OCI-LY7 (cell line): ENCODE measurements around the gene CCDC169. TPM values are rescaled to one million over a fixed set of nuclear protein-coding genes. Genes with fewer than 3 reads are reported as not detected.
"Not testable (repeated sequence)": the region's sequence is repeated elsewhere in the genome, so short reads cannot be mapped to it uniquely, and the experiment has no call there.

Experiments
- BruUV-seq: library from RNA; stranded (reverse); fragments of 400-500 nt; replicated peaks from 2 replicates; lab custom pipeline; 2021; lab: Mats Ljungman, UMichigan
- CTCF ChIA-PET: fragments of 300-600 bp; sonication (Branson Sonifier 250); formaldehyde crosslinking; loops from one replicate; lab custom pipeline; 2022; ENCODE audit warnings: antibody characterized with exemption; ENCODE audit not compliant: unreplicated experiment; lab: Charles Lee
- POLR2A ChIA-PET: fragments of 300-600 bp; sonication (Branson Sonifier 250); formaldehyde crosslinking; loops from one replicate; lab custom pipeline; 2022; ENCODE audit warnings: antibody characterized with exemption; lab: Charles Lee
- DNase-seq: peaks from one replicate; pipeline ENCODE4 v3.0.0-alpha.2; 2015; ENCODE audit warnings: low spot score
- H2AFZ ChIP-seq: fragments of 200-600 bp; sonication (generic), shearing (Covaris generic); 2 replicates; pipeline ENCODE4 v1.6.1; 2014; ENCODE audit warnings: mild to moderate bottlenecking, antibody characterized with exemption, low read length, moderate library complexity
- H3K27ac ChIP-seq: fragments of 200-600 bp; sonication (generic); 2 replicates; pipeline ENCODE4 v1.5.1; 2014; ENCODE audit warnings: mixed run types, low read depth, mild to moderate bottlenecking, moderate library complexity, low read length, inconsistent platforms; ENCODE audit not compliant: poor library complexity, severe bottlenecking
- H3K36me3 ChIP-seq: fragments of 200-600 bp; sonication (generic); 2 replicates; pipeline ENCODE4 v1.6.1; 2014; ENCODE audit warnings: mild to moderate bottlenecking, antibody characterized with exemption, low read length, moderate library complexity, mixed read lengths; ENCODE audit not compliant: insufficient read depth
- H3K4me1 ChIP-seq: fragments of 200-600 bp; sonication (generic); 2 replicates; pipeline ENCODE4 v1.5.1; 2014; ENCODE audit warnings: mild to moderate bottlenecking, low read length; ENCODE audit not compliant: insufficient read depth, poor library complexity, severe bottlenecking
- H3K4me2 ChIP-seq: fragments of 200-600 bp; sonication (generic); 2 replicates; pipeline ENCODE4 v1.6.1; 2014; ENCODE audit warnings: mild to moderate bottlenecking, low read length
- H3K4me3 ChIP-seq: fragments of 200-600 bp; sonication (generic); 2 replicates; pipeline ENCODE4 v1.5.1; 2014; ENCODE audit warnings: mild to moderate bottlenecking, low read depth, low read length; ENCODE audit not compliant: poor library complexity, severe bottlenecking
- H3K79me2 ChIP-seq: fragments of 200-600 bp; sonication (generic); 2 replicates; pipeline ENCODE4 v1.6.1; 2016; ENCODE audit warnings: low read depth, mild to moderate bottlenecking, low read length, moderate library complexity, mixed read lengths; ENCODE audit not compliant: insufficient read depth
- H3K9me2 ChIP-seq: fragments of 200-600 bp; sonication (generic); 2 replicates; pipeline ENCODE4 v1.6.1; 2016; ENCODE audit warnings: mild to moderate bottlenecking, low read length, mixed read lengths; ENCODE audit not compliant: insufficient read depth
- H3K9me3 ChIP-seq: fragments of 200-600 bp; sonication (generic); 2 replicates; pipeline ENCODE4 v1.6.1; 2014; ENCODE audit warnings: mild to moderate bottlenecking, mixed run types, low read length, mixed read lengths
- H4K20me1 ChIP-seq: fragments of 200-600 bp; sonication (generic); 2 replicates; pipeline ENCODE4 v1.6.1; 2014; ENCODE audit warnings: mild to moderate bottlenecking, antibody characterized with exemption, low read length, moderate library complexity, mixed read lengths; ENCODE audit not compliant: insufficient read depth
- EZH2phosphoT487 ChIP-seq: fragments of 200-600 bp; sonication (generic); IDR thresholded peaks from 2 replicates; pipeline ENCODE4 v1.6.1; 2018; ENCODE audit warnings: low read depth, borderline replicate concordance, mild to moderate bottlenecking, mixed run types, antibody characterized with exemption, low read length, moderate library complexity, mixed read lengths
- intact Hi-C: fragments of 100-400 bp; cut with micrococcal nuclease; formaldehyde crosslinking; loops from one replicate; pipeline ENCODE4 v1.10.0; 2022; ENCODE audit not compliant: unreplicated experiment
- total RNA-seq, 2 experiments: library from RNA; depleted of rRNA in 1 of 2; stranded (reverse); fragments of >200 nt in 1 of 2; shearing (Covaris generic) in 1 of 2; gene quantifications; 2 replicates each; pipeline ENCODE4 v1.2.3, GENCODE V29; 2014 to 2022
- TF ChIP-seq, protein P1 (sequence below): fragments of 200-600 bp; sonication (generic); conservative IDR thresholded peaks from 2 replicates; pipeline ENCODE4 v1.5.1; 2014; ENCODE audit warnings: mild to moderate bottlenecking, antibody characterized with exemption, low read length, moderate library complexity, mixed read lengths

The CCDC169 gene
- total RNA-seq, 2 experiments from 2014 or later: not detected

GRCh38 chr13:36339600-36340155 is 42.1 kb upstream of the CCDC169 start:
- H3K4me3 ChIP-seq: no peak overlapping the region
- BruUV-seq: no TSS peak
- ChIA-PET CTCF (no interaction called here), POLR2A (no interaction called here)
- intact Hi-C loops: no loop called here
- TF ChIP-seq EZH2phosphoT487: no peak
- TF ChIP-seq, protein P1, sequence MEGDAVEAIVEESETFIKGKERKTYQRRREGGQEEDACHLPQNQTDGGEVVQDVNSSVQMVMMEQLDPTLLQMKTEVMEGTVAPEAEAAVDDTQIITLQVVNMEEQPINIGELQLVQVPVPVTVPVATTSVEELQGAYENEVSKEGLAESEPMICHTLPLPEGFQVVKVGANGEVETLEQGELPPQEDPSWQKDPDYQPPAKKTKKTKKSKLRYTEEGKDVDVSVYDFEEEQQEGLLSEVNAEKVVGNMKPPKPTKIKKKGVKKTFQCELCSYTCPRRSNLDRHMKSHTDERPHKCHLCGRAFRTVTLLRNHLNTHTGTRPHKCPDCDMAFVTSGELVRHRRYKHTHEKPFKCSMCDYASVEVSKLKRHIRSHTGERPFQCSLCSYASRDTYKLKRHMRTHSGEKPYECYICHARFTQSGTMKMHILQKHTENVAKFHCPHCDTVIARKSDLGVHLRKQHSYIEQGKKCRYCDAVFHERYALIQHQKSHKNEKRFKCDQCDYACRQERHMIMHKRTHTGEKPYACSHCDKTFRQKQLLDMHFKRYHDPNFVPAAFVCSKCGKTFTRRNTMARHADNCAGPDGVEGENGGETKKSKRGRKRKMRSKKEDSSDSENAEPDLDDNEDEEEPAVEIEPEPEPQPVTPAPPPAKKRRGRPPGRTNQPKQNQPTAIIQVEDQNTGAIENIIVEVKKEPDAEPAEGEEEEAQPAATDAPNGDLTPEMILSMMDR: no peak
- no peaks in the 10 kb centered on the region for H4K20me1 ChIP-seq
- no peak overlapping the region for H2AFZ ChIP-seq
- H3K4me1 ChIP-seq: no peaks in the 10 kb centered on the region
- H3K9me3 ChIP-seq: no peaks in the 10 kb centered on the region
- no peak overlapping the region for H3K4me2 ChIP-seq
- H3K79me2 ChIP-seq: no peaks in the 10 kb centered on the region
- H3K9me2 ChIP-seq: no peaks in the 10 kb centered on the region
- H3K36me3 ChIP-seq: no peaks in the 10 kb centered on the region
- H3K27ac ChIP-seq: no peak overlapping the region
- DNase-seq: no peak

DNA sequence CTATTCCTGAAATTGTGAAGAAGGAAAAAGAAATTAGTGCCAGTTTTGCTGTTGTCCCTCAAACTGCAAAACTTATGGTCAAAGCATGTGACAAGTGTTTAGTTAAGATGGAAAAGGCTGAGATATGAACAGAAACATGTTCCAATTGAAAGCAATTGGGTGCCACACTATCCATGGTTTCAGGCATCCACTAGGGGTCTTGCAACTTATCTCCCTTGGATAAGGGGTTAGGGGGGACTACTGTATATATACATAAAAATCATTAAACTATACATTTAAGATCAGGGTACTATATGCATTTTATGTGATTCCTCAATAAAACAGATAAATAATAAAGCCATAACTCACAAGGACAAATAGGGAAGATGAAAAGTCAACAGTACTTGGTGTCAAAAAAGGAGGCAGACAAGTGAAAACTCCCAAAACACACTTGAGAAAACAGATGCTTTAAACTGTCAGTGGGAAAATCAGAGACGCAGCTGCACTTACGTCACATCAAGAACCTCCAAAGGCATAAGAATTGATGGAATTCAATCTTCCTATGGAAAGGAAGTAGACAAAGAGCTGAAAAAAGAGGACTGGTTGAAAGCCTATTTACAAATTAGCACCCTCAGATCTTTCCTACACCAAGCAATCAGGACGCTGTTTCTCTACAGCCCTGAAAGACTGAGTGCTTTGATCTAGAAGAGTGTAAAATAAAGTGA is 40.5 kb upstream of the CCDC169 start:
- Histone ChIP-seq H3K9me3 (no peaks in the 10 kb centered on the region), H3K4me3 (no peak overlapping the region), H4K20me1 (no peaks in the 10 kb centered on the region), H3K9me2 (no peaks in the 10 kb centered on the region), H3K4me2 (no peak overlapping the region), H2AFZ (no peak overlapping the region), H3K27ac (no peak overlapping the region), H3K4me1 (no peaks in the 10 kb centered on the region), H3K36me3 (no peaks in the 10 kb centered on the region), H3K79me2 (no peaks in the 10 kb centered on the region)
- TF ChIP-seq, protein P1: no peak
- TF ChIP-seq EZH2phosphoT487: no peak
- ChIA-PET CTCF (no interaction called here), POLR2A (no interaction called here)
- DNase-seq: no peak
- intact Hi-C loops: no loop called here
- BruUV-seq: no TSS peak

DNA sequence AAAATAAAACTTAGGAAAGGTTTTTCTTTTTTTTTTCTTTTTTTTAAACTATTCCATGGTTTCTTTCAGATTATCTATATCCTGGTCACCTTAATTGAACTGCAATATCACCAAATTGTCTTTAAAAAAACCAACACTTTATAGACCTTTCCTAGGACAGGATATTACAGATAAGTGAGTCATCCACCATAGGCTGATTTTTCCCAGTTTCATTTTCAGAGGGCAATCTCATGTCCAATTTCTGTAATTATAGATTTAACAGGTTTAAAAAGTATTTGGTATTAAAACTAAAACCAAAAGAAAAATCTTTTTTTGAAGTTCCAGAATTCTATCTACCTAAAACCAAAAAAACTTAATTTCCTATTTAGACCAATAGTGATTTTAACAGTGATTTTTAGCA is 35.4 kb upstream of the CCDC169 start:
- ChIA-PET CTCF (no interaction called here), POLR2A (interaction anchor here (0.6 kb wide), 1 partner anchor 33 kb away, joined by 4 read pairs; no protein-coding TSS in a partner anchor)
- no peaks in the 10 kb centered on the region for H3K36me3 ChIP-seq
- H2AFZ ChIP-seq: no peak overlapping the region
- no peaks in the 10 kb centered on the region for H3K9me2 ChIP-seq
- no peak for DNase-seq
- H3K4me3 ChIP-seq: no peak overlapping the region
- H3K4me1 ChIP-seq: no peaks in the 10 kb centered on the region
- no peaks in the 10 kb centered on the region for H3K9me3 ChIP-seq
- H3K27ac ChIP-seq: no peak overlapping the region
- no TSS peak for BruUV-seq
- TF ChIP-seq, protein P1: no peak
- no peak for TF ChIP-seq EZH2phosphoT487
- no peaks in the 10 kb centered on the region for H4K20me1 ChIP-seq
- intact Hi-C loops: no loop called here
- no peak overlapping the region for H3K4me2 ChIP-seq
- no peaks in the 10 kb centered on the region for H3K79me2 ChIP-seq

DNA sequence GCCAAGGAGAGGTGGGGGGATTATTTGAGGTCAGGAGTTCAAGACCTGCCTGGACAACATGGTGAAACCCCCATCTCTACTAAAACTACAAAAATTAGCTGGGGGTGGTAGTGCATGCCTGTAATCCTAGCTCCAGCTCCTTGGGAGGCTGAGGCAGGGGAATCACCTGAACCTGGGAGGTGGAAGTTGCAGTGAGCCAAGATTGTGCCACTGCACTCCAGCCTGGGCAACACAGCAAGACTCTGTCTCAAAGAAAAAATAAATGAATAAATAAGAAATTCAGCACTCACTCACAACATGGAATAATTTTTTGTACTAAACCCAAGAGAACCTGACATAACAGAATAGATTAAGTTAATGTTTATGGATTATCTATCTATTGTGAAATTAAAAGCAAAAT is 34.6 kb upstream of the CCDC169 start:
- H3K9me2 ChIP-seq, DNase-seq, H2AFZ ChIP-seq, H3K4me1 ChIP-seq, intact Hi-C loops, H3K36me3 ChIP-seq, H3K79me2 ChIP-seq, H3K4me2 ChIP-seq, H3K4me3 ChIP-seq, BruUV-seq, H4K20me1 ChIP-seq, H3K9me3 ChIP-seq, CTCF ChIA-PET, H3K27ac ChIP-seq: not testable (repeated sequence)
- POLR2A ChIA-PET: interaction anchor here (0.6 to 1.2 kb wide), 2 partner anchors 10 to 32 kb away, joined by 3 to 4 read pairs; no protein-coding TSS in a partner anchor
